Esophagus muscularis mucosa (tissue), 4 donors: Measurements from ENCODE around the gene DDI2. TPM values are rescaled to one million over a fixed set of nuclear protein-coding genes. Genes with fewer than 3 reads are reported as not detected.

Source experiments
- DNase-seq: peaks from one replicate; pipeline ENCODE4 v3.0.0-alpha.2; 2017; ENCODE audit errors: extremely low spot score
- H3K27ac ChIP-seq, 4 donors: fragments of 200-600 bp; sonication (generic); replicated peaks in 1 of 4; 1 replicate in 3 of 4; 2 replicates in 1 of 4; pipeline ENCODE4 v1.5.1; 2016 to 2019; ENCODE audit warnings: mild to moderate bottlenecking in 1 of 4
- H3K27me3 ChIP-seq, 4 donors: fragments of 200-600 bp; sonication (generic); one replicate each; pipeline versions ENCODE4 v1.5.1 to v1.6.0; 2016 to 2019
- H3K36me3 ChIP-seq, 4 donors: fragments of 200-600 bp; sonication (generic); one replicate each; pipeline ENCODE4 v1.5.1; 2016 to 2019
- H3K4me1 ChIP-seq, 4 donors: fragments of 200-600 bp; sonication (generic); one replicate each; pipeline ENCODE4 v1.5.1; 2016 to 2019
- H3K4me3 ChIP-seq, 4 donors: fragments of 200-600 bp; sonication (generic); 1 replicate in 2 of 4; 2 replicates in 2 of 4; pipeline ENCODE4 v1.5.1; 2016 to 2019; ENCODE audit warnings: mild to moderate bottlenecking in 4 of 4, moderate library complexity in 1 of 4
- H3K9me3 ChIP-seq, 4 donors: fragments of 200-600 bp; sonication (generic); 1 replicate in 3 of 4; 2 replicates in 1 of 4; pipeline ENCODE4 v1.5.1; 2016 to 2019
- EP300 ChIP-seq: sonication (generic); formaldehyde crosslinking; IDR thresholded peaks from one replicate; pipeline ENCODE4 v1.6.1; 2017; ENCODE audit warnings: antibody characterized with exemption
- POLR2A ChIP-seq: fragments of 450-650 bp; IDR thresholded peaks from one replicate; pipeline ENCODE4 v1.6.1; 2017; ENCODE audit warnings: antibody characterized with exemption, moderate library complexity, mild to moderate bottlenecking, low read depth
- POLR2AphosphoS5 ChIP-seq, 2 donors: sonication (generic); formaldehyde crosslinking; IDR thresholded peaks; one replicate each; pipeline ENCODE4 v1.6.1; 2017; ENCODE audit warnings: antibody characterized with exemption in 2 of 2
- WGBS: methylation state at CpG from one replicate; pipeline ENCODE4 v1.1.5; 2018; 5-methylcytosine and 5-hydroxymethylcytosine counted together
- intact Hi-C: fragments of 100-400 bp; cut with DNase I; formaldehyde crosslinking; loops from one replicate; pipeline ENCODE4 v1.15.1; 2023
- total RNA-seq, 4 donors: library from RNA; depleted of rRNA; stranded (reverse); fragments of >200 nt; gene quantifications; one replicate each; pipeline versions ENCODE4 v1.1.0 to v1.2.1, GENCODE V29; 2016
- TF ChIP-seq, protein P1 (sequence below), 3 experiments: fragments of 200-600 bp in 2 of 3; fragments of 450-650 bp in 1 of 3; sonication (generic) in 2 of 3; IDR thresholded peaks; one replicate each; pipeline ENCODE4 v1.5.1; 2017 to 2019; ENCODE audit warnings: antibody characterized with exemption in 3 of 3, mild to moderate bottlenecking in 2 of 3, moderate library complexity in 1 of 3

DDI2 gene
- total RNA-seq: 10 to 100 TPM; 14.4 to 24.9 (median 17.2) TPM

GRCh38 chr1:15617173-15618076 is at the start of gene DDI2:
Gene DDI2, plus strand, starts transcription at chr1:15617458. Its CDS starts 213 bp downstream, at chr1:15617671.
- WGBS: under 1% methylated on average over 25 of the region's 86 CpGs
- Histone ChIP-seq H3K9me3 (no peaks in the 10 kb centered on the region), H3K27ac (peak within 1 kb of the TSS; percentile 91 to 97 (median 95)), H3K4me1 (peaks cover 39 to 52% (median 51%) of the 10 kb centered on the region in 4 donors), H3K36me3 (no peaks in the 10 kb centered on the region), H3K27me3 (no peaks in the 10 kb centered on the region), H3K4me3 (peak within 1 kb of the TSS; percentile 68 to 90 (median 82))
- peak; percentile 74 to 91 for TF ChIP-seq POLR2AphosphoS5 (IDR thresholded peaks at IDR 0.05)
- TF ChIP-seq, protein P1, sequence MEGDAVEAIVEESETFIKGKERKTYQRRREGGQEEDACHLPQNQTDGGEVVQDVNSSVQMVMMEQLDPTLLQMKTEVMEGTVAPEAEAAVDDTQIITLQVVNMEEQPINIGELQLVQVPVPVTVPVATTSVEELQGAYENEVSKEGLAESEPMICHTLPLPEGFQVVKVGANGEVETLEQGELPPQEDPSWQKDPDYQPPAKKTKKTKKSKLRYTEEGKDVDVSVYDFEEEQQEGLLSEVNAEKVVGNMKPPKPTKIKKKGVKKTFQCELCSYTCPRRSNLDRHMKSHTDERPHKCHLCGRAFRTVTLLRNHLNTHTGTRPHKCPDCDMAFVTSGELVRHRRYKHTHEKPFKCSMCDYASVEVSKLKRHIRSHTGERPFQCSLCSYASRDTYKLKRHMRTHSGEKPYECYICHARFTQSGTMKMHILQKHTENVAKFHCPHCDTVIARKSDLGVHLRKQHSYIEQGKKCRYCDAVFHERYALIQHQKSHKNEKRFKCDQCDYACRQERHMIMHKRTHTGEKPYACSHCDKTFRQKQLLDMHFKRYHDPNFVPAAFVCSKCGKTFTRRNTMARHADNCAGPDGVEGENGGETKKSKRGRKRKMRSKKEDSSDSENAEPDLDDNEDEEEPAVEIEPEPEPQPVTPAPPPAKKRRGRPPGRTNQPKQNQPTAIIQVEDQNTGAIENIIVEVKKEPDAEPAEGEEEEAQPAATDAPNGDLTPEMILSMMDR (IDR thresholded peaks at IDR 0.05): no peak
- no peak for TF ChIP-seq EP300
- peak; percentile 70 for TF ChIP-seq POLR2A
- DNase-seq: peak; percentile 99
- intact Hi-C loops: loop anchor here (5.0 kb wide), 1 partner anchor 90 kb away; the partner anchor contains the start of gene DNAJC16

DNA sequence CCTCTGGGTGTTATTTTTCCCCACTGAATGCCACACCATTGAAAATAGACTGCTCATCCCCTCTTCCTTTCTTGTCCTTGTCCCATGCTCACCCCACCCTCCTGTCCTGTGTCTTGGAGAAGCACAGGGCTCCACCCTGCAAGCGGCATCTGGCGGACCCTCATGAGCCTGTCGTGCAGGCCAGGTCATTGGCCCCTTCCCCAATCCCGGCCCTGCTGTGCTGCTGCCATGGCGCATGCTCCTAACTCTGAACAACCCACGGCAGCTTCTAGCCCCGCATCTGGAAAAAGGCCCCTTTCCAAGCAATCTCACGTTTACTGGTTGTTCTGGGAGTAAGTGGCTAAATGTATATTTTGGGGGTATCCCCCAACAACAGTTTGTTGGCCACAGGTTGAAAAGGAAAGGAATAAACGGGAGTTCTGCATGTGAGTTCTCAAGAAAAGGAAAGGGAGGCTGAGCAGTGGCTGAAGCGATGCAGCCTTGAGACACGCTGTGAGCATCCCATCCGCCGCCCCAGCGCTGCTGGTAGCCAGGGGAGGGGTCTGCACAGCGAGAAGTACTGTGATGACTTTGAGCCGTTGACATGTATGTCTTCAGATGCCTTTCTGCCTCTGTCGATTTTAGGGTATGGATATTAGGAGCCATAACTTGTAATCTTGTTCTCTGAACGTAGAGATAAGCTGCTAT is 48.7 kb upstream of the DDI2 start:
- H3K9me3 ChIP-seq: no peaks in the 10 kb centered on the region
- 91% methylated on average over 18 of the region's 18 CpGs for WGBS
- intact Hi-C loops: no loop called here
- H3K36me3 ChIP-seq: peaks cover 51 to 81% (median 71%) of the 10 kb centered on the region in 4 donors
- TF ChIP-seq EP300 (no peak), POLR2A (no peak), POLR2AphosphoS5 (IDR thresholded peaks at IDR 0.05) (no peak)
- no peaks in the 10 kb centered on the region for H3K27me3 ChIP-seq
- no peak overlapping the region for H3K4me3 ChIP-seq
- no peaks in the 10 kb centered on the region for H3K4me1 ChIP-seq
- DNase-seq: no peak
- H3K27ac ChIP-seq: no peak overlapping the region

- TF ChIP-seq EP300 (no peak), POLR2AphosphoS5 (IDR thresholded peaks at IDR 0.05) (no peak), POLR2A (no peak)
- TF ChIP-seq, protein P1 (IDR thresholded peaks at IDR 0.05): no peak
Measured at GRCh38 chr1:15570861-15571260, 46.4 kb upstream of the DDI2 start.

DNA sequence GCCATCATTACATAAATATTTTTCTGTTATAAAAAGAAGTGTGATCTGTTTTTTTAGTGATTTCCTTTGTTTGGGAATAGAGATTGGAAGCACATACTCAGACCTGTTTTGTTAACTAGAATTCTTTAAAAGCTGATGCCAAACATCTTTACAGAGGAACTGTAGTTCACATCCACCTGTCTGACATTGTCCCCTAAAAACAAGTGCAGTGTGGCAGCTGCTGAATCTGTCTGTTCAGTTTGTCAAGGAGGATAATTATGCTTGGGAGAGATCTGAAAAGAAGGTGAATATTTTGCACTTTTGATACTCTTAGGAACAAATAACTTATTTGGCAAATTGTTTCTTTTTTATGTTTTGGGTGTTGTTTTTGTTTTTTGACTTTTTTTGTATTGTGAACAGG is 46.0 kb upstream of the DDI2 start:
- H3K4me3 ChIP-seq: no peak overlapping the region
- H3K4me1 ChIP-seq: no peaks in the 10 kb centered on the region
- H3K36me3 ChIP-seq: peaks cover 23 to 65% (median 47%) of the 10 kb centered on the region in 4 donors
- H3K9me3 ChIP-seq: no peaks in the 10 kb centered on the region
- H3K27ac ChIP-seq: no peak overlapping the region
- DNase-seq: no peak
- no peaks in the 10 kb centered on the region for H3K27me3 ChIP-seq
- TF ChIP-seq EP300 (no peak), POLR2A (no peak), POLR2AphosphoS5 (IDR thresholded peaks at IDR 0.05) (no peak)
- TF ChIP-seq, protein P1 (IDR thresholded peaks at IDR 0.05): no peak
- intact Hi-C loops: no loop called here

More at GRCh38 chr1:15570861-15571260, 46.4 kb upstream of the DDI2 start:
- Histone ChIP-seq H3K27ac (no peak overlapping the region), H3K9me3 (no peaks in the 10 kb centered on the region), H3K4me1 (no peaks in the 10 kb centered on the region), H3K27me3 (no peaks in the 10 kb centered on the region), H3K36me3 (peaks cover 27 to 69% (median 51%) of the 10 kb centered on the region in 4 donors), H3K4me3 (no peak overlapping the region)
- WGBS: 100% methylated on average over 1 of the region's 1 CpG
- no peak for DNase-seq
- intact Hi-C loops: no loop called here

DNA sequence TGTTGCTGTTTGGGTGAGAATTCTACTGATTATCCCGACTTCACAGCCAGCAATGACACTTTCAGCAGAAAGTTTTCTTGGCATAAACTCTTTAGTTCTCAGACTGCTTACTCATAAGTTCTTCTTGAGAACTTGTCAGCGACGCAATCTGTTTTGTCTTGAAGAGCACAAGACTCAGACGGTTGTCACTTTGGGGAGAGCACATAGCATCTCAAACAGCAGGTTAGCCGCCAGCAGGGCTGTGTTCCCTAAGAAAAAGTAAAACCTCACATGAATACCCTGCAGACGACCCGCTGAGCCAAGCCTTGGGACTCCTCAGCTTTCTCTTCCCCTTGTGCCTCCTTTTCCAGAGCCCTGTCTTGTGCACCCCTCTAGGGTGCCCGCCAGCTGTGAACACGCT is 43.8 kb upstream of the DDI2 start:
- intact Hi-C loops: no loop called here

More for the DNA sequence above, 43.8 kb upstream of the DDI2 start:
- Histone ChIP-seq H3K4me1 (no peaks in the 10 kb centered on the region), H3K27me3 (no peaks in the 10 kb centered on the region), H3K36me3 (peaks cover 3 to 43% (median 25%) of the 10 kb centered on the region in 4 donors), H3K9me3 (no peaks in the 10 kb centered on the region), H3K27ac (peak overlapping the region in 1 of 4 donors; percentile 31), H3K4me3 (no peak overlapping the region)
- no peak for DNase-seq
- TF ChIP-seq EP300 (no peak), POLR2A (no peak), POLR2AphosphoS5 (IDR thresholded peaks at IDR 0.05) (no peak)
- TF ChIP-seq, protein P1 (IDR thresholded peaks at IDR 0.05): no peak
- WGBS: 75% methylated on average over 9 of the region's 9 CpGs
